ENCODE data around the gene DHRS3.

DNA sequence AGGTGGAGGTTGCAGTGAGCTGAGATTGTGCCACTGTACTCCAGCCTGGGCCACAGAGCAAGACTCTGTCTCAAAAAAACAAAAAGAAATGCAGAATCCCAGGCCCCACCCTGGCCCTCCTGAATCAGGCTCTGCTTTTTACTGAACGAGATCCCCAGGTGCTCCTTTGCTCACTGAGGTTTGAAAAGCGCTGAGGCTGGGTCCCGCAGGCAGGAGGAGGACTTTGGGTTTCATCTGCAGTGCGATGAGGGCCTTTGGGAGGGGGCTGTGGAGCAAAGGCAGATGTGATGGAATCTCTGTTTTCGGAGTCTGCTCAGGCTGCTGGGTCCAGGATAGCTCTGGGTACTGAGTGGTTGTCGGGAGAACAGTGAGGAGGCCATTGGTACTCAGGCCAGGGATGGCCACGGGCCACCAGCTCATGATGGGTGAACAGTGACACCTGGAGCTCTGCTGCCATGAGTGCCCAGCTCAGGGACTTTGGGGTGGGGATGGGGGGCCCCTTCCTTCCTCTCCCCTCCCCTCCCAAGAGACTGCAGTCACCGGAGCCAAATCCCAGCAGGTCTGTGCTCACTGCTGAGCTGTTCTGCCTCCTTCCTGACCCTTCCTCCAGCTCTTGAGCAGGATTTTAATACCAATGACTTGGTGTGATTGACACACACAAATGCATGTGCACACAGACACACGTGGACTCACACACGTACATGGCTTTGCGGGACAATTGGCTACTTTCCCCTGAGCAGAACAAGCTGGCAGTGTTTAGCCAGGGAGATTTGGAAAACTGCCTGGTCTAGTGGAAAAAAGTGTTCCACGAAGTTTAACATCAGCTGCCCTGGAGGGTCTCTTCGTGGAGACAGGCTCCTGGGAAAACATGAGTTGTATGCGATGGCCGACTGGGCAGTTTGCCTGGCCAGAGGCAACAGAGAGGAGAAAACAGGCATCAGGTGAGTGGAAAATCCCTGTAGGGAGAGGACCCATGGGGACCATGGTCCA lies 3.6 kb upstream of the DHRS3 start:
- TF ChIP-seq, protein P1, sequence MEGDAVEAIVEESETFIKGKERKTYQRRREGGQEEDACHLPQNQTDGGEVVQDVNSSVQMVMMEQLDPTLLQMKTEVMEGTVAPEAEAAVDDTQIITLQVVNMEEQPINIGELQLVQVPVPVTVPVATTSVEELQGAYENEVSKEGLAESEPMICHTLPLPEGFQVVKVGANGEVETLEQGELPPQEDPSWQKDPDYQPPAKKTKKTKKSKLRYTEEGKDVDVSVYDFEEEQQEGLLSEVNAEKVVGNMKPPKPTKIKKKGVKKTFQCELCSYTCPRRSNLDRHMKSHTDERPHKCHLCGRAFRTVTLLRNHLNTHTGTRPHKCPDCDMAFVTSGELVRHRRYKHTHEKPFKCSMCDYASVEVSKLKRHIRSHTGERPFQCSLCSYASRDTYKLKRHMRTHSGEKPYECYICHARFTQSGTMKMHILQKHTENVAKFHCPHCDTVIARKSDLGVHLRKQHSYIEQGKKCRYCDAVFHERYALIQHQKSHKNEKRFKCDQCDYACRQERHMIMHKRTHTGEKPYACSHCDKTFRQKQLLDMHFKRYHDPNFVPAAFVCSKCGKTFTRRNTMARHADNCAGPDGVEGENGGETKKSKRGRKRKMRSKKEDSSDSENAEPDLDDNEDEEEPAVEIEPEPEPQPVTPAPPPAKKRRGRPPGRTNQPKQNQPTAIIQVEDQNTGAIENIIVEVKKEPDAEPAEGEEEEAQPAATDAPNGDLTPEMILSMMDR (conservative IDR thresholded peaks at IDR 0.05 in 1 of 2, IDR thresholded peaks at IDR 0.05 in 1 of 2; ENCODE audit: low read depth in 1 of 2, low read length in 2 of 2): no peak
- TF ChIP-seq EZH2 (IDR thresholded peaks at IDR 0.05; ENCODE audit: low read length, missing control alignments): no peak
